ENCODE data around the gene PTGDR. TPM values are rescaled to one million over a fixed set of nuclear protein-coding genes. Genes with fewer than 3 reads are reported as not detected.

PTGDR gene
- polyA plus RNA-seq, 1 donor from 2014 or later = 0.10 TPM

GRCh38 chr14:52275372-52275771, 7.9 kb downstream of the PTGDR start:
- Histone ChIP-seq H3K4me2 (ENCODE audit: low read length) (no peak overlapping the region), H3K9me3 (ENCODE audit: low read length) (no peaks in the 10 kb centered on the region), H4K20me1 (ENCODE audit: insufficient read depth) (no peaks in the 10 kb centered on the region), H3F3A (ENCODE audit: insufficient read depth, low read length, poor library complexity, severe bottlenecking) (no peaks in the 10 kb centered on the region), H3K79me2 (replicated peaks; ENCODE audit: insufficient read depth, low read length) (no peaks in the 10 kb centered on the region), H3K9me2 (ENCODE audit: insufficient read depth, low read length) (no peaks in the 10 kb centered on the region), H3K27me3 (ENCODE audit: insufficient read depth, low read depth, low read length) (peaks cover 6% of the 10 kb centered on the region), H3K36me3 (ENCODE audit: insufficient read depth, low read length) (no peaks in the 10 kb centered on the region), H3K4me3 (ENCODE audit: low read length) (no peak overlapping the region), H2AFZ (ENCODE audit: low read depth, low read length) (no peak overlapping the region), H3K27ac (ENCODE audit: low read length) (no peak overlapping the region), H3K9ac (ENCODE audit: low read length) (no peak overlapping the region)
- no peak for TF ChIP-seq SMC3 (conservative IDR thresholded peaks at IDR 0.05; ENCODE audit: poor library complexity)
- TF ChIP-seq MXI1 (conservative IDR thresholded peaks at IDR 0.05; ENCODE audit: poor library complexity, severe bottlenecking) = no peak
- no peak for TF ChIP-seq REST (IDR thresholded peaks at IDR 0.05; ENCODE audit: borderline replicate concordance)
- TF ChIP-seq EZH2 (IDR thresholded peaks at IDR 0.05; ENCODE audit: borderline replicate concordance, insufficient read depth, low read length, poor library complexity, severe bottlenecking) = no peak
- TF ChIP-seq EP300 (conservative IDR thresholded peaks at IDR 0.05; ENCODE audit: poor library complexity, severe bottlenecking) = no peak
- TF ChIP-seq RAD21 (conservative IDR thresholded peaks at IDR 0.05) = no peak
- TF ChIP-seq TAF1 (IDR thresholded peaks at IDR 0.05; ENCODE audit: low read depth) = no peak
- TF ChIP-seq CTCF (IDR thresholded peaks at IDR 0.05; ENCODE audit: poor library complexity, severe bottlenecking) = no peak
- no peak for TF ChIP-seq POLR2AphosphoS5 (IDR thresholded peaks at IDR 0.05)

GRCh38 chr14:52277552-52277951, 10.1 kb downstream of the PTGDR start:
- no peak overlapping the region for H3K27ac ChIP-seq (ENCODE audit: low read length)
- no peak for TF ChIP-seq RAD21 (conservative IDR thresholded peaks at IDR 0.05)
- TF ChIP-seq EP300 (conservative IDR thresholded peaks at IDR 0.05; ENCODE audit: poor library complexity, severe bottlenecking) = no peak
- no peak for TF ChIP-seq EZH2 (IDR thresholded peaks at IDR 0.05; ENCODE audit: borderline replicate concordance, insufficient read depth, low read length, poor library complexity, severe bottlenecking)
- no peak for TF ChIP-seq CTCF (IDR thresholded peaks at IDR 0.05; ENCODE audit: poor library complexity, severe bottlenecking)
- no peak for TF ChIP-seq TAF1 (IDR thresholded peaks at IDR 0.05; ENCODE audit: low read depth)
- no peak for TF ChIP-seq SMC3 (conservative IDR thresholded peaks at IDR 0.05; ENCODE audit: poor library complexity)
- TF ChIP-seq MXI1 (conservative IDR thresholded peaks at IDR 0.05; ENCODE audit: poor library complexity, severe bottlenecking) = no peak
- no peak for TF ChIP-seq POLR2AphosphoS5 (IDR thresholded peaks at IDR 0.05)
- no peak for TF ChIP-seq REST (IDR thresholded peaks at IDR 0.05; ENCODE audit: borderline replicate concordance)
- no peak overlapping the region for H3K4me2 ChIP-seq (ENCODE audit: low read length)
- no peaks in the 10 kb centered on the region for H3K36me3 ChIP-seq (ENCODE audit: insufficient read depth, low read length)
- H3K9me2 ChIP-seq (ENCODE audit: insufficient read depth, low read length) = no peaks in the 10 kb centered on the region
- H4K20me1 ChIP-seq (ENCODE audit: insufficient read depth) = no peaks in the 10 kb centered on the region
- no peak overlapping the region for H3K4me3 ChIP-seq (ENCODE audit: low read length)
- no peaks in the 10 kb centered on the region for H3F3A ChIP-seq (ENCODE audit: insufficient read depth, low read length, poor library complexity, severe bottlenecking)
- no peak overlapping the region for H3K9ac ChIP-seq (ENCODE audit: low read length)
- no peaks in the 10 kb centered on the region for H3K27me3 ChIP-seq (ENCODE audit: insufficient read depth, low read depth, low read length)
- no peaks in the 10 kb centered on the region for H3K79me2 ChIP-seq (replicated peaks; ENCODE audit: insufficient read depth, low read length)
- H2AFZ ChIP-seq (ENCODE audit: low read depth, low read length) = no peak overlapping the region
- H3K9me3 ChIP-seq (ENCODE audit: low read length) = no peaks in the 10 kb centered on the region
